ENCODE results near the gene NME7. TPM values are rescaled to one million over a fixed set of nuclear protein-coding genes. Genes with fewer than 3 reads are reported as not detected.
A peak's percentile ranks its signal among the peaks of the same experiment; 100 is the strongest.

The NME7 gene
- total RNA-seq, 1 experiment from 2014 or later = 21.8 TPM

DNA sequence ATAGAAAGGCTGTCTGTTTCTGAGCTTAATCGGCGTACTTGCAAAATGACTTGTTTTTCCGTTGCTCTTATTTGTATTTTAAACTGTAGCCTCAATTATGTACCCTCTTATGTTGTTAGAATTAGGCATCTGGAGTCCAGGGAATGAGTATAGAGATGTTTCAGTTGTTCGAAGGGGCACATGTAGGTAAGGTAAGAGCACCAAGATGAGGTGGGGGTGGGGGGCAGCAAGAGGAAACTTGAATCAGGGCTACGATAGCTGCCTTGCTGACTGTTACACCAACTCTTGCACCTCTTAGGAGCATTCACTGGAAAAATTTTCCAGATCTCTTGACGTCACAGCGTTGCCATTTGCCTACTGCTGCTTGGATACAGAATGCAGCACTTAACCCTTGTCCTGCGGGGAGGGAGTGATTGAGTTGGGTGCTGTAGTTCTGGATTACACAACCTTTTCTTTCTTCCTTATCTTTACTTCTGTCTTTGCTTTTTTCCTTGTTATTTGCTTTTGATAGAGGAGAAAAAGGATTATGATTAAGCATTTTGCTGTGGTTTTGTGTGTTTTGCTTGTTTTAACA lies 257.9 kb downstream of the NME7 start (continued):
- TF ChIP-seq YY1 (IDR thresholded peaks at IDR 0.05; ENCODE audit: extremely low read depth, insufficient replicate concordance, low read depth, low read length) (no peak), EZH2phosphoT487 (IDR thresholded peaks at IDR 0.05; ENCODE audit: borderline replicate concordance) (no peak), CTCF (IDR thresholded peaks at IDR 0.05 in 2 of 3, conservative IDR thresholded peaks at IDR 0.05 in 1 of 3; ENCODE audit: borderline replicate concordance in 1 of 3, insufficient read depth in 1 of 3, low read depth in 2 of 3, low read length in 2 of 3) (no peak), CBX3 (IDR thresholded peaks at IDR 0.05; ENCODE audit: low read depth) (no peak; the same call in 1 of the 2 replicates), FOSL1 (IDR thresholded peaks at IDR 0.05; ENCODE audit: low read depth) (no peak), JUND (IDR thresholded peaks at IDR 0.05) (peak; percentile 31; the same call in 1 of the 2 replicates)

DNA sequence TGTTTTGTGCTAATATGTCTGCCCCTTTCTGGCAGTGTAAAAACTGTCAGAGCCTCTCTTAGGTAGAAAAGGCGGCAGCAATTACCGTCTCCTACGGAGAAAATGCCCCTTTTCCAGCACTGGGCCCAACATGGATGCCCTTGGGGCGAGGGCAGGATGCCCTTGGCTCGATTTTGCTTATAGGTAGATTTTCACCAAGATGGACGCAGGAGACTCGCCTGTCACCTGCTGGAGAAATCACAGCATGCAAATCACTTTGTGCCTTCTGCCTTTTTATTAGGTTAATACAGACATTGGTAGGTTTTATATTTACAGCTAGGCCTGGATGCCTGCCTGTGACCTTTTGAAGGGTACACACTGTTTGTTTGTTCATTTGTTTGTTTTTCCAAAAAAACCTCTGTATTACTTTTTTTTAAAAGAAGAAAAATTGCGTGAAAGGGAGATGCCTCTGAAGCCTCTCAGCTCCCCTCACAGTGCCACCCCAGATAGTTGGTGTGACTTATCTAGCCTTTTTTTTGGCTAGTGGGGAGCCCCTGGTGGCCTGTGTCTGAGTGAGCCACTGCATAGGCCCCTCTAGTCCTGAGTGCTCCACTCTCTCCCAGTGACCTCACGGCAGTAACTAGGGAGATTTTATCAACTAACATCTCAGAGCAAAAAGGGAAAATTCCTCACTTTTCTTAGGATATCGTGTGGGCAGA lies 258.6 kb downstream of the NME7 start:
- Histone ChIP-seq H3K27ac (ENCODE audit: low read depth, low read length) (peak overlapping the region; percentile 85), H3K36me3 (ENCODE audit: control insufficient read depth in 1 of 2, insufficient read depth in 2 of 2, low read length in 2 of 2) (peaks cover 11 to 12% of the 10 kb centered on the region in 2 experiments; a peak in 3 of 4 replicates), H3K9ac (ENCODE audit: low read length) (peak overlapping the region; percentile 95), H3K9me2 (ENCODE audit: insufficient read depth) (no peaks in the 10 kb centered on the region), H2AFZ (ENCODE audit: low read depth, low read length, poor library complexity, severe bottlenecking) (no peak overlapping the region), H3K27me3 (ENCODE audit: insufficient read depth, low read length) (no peaks in the 10 kb centered on the region), H3K79me2 (ENCODE audit: insufficient read depth, low read length) (peaks cover 69% of the 10 kb centered on the region), H3K9me3 (ENCODE audit: control insufficient read depth in 1 of 2, insufficient read depth in 1 of 2, low read depth in 1 of 2, low read length in 2 of 2) (no peaks in the 10 kb centered on the region), H3K4me1 (ENCODE audit: control insufficient read depth in 1 of 2, insufficient read depth in 2 of 2, low read length in 2 of 2) (peaks cover 59 to 73% of the 10 kb centered on the region in 2 experiments), H3K4me2 (ENCODE audit: low read length) (peak overlapping the region; percentile 90), H3K4me3 (replicated peaks in 1 of 2; ENCODE audit: low read depth in 1 of 2, low read length in 2 of 2) (peak overlapping the region; percentile 72 to 84), H4K20me1 (ENCODE audit: insufficient read depth) (no peaks in the 10 kb centered on the region)
- intact Hi-C loops (cut with micrococcal nuclease) = loop anchor here (1.0 to 5.0 kb wide), 2 partner anchors 487 to 506 kb away; no protein-coding TSS in a partner anchor
- CTCF ChIA-PET = interaction anchor here (1.3 to 4.7 kb wide), 2 partner anchors 240 to 472 kb away, joined by 7 to 14 read pairs; no protein-coding TSS in a partner anchor
- ATAC-seq = peak; percentile 10; the same call in 1 of the 2 replicates
- no peak for DNase-seq (ENCODE audit: low read depth, low spot score)
- POLR2A ChIA-PET = no interaction called here
- TF ChIP-seq CTCF (IDR thresholded peaks at IDR 0.05 in 2 of 3, conservative IDR thresholded peaks at IDR 0.05 in 1 of 3; ENCODE audit: borderline replicate concordance in 1 of 3, insufficient read depth in 1 of 3, low read depth in 2 of 3, low read length in 2 of 3) = peak in 2 of 3 experiments; percentile 42 to 45; a peak in 4 of 6 replicates
- TF ChIP-seq EZH2phosphoT487 (IDR thresholded peaks at IDR 0.05; ENCODE audit: borderline replicate concordance) = no peak
- TF ChIP-seq YY1 (IDR thresholded peaks at IDR 0.05; ENCODE audit: extremely low read depth, insufficient replicate concordance, low read depth, low read length) = peak; percentile 31
- TF ChIP-seq RAD21 (IDR thresholded peaks at IDR 0.05; ENCODE audit: low read depth) = peak; percentile 44
- RAD21 ChIA-PET (ENCODE audit: low non-redundant PET in 1 of 2, low total read pairs in 2 of 2, uncharacterized antibody in 2 of 2, unreplicated experiment in 2 of 2) = interaction anchor here in 1 of 2 experiments (2.5 kb wide), 1 partner anchor 239 kb away, joined by 5 read pairs; no protein-coding TSS in a partner anchor
- BruUV-seq (replicated peaks) = no TSS peak
